ENCODE results near the gene FFAR3. TPM values are rescaled to one million over a fixed set of nuclear protein-coding genes. Genes with fewer than 3 reads are reported as not detected.

The FFAR3 gene
- total RNA-seq, 4 donors from 2014 or later, result 0.87 TPM; not detected in 3

GRCh38 chr19:35314858-35315470 lies 43.3 kb upstream of the FFAR3 start:
- Histone ChIP-seq H3K4me3 (no peak overlapping the region), H3K27ac (no peak overlapping the region), H3K36me3 (peaks cover 0 to 9% (median 0%) of the 10 kb centered on the region in 3 donors), H3K27me3 (no peaks in the 10 kb centered on the region), H3K4me1 (peaks cover 0 to 25% (median 2%) of the 10 kb centered on the region in 4 donors), H3K9me3 (no peaks in the 10 kb centered on the region)
- no peak for TF ChIP-seq CTCF (IDR thresholded peaks at IDR 0.05)
- no peak for TF ChIP-seq EP300 (IDR thresholded peaks at IDR 0.05)
- no peak for TF ChIP-seq POLR2A (IDR thresholded peaks at IDR 0.05)
- 75 to 78% methylated on average over 10 of the region's 10 CpGs for whole genome bisulfite sequencing, 2 donors
- DNase-seq (ENCODE audit: low spot score in 2 of 2), result no peak

GRCh38 chr19:35315883-35316282 lies 42.4 kb upstream of the FFAR3 start:
- Histone ChIP-seq H3K4me3 (no peak overlapping the region), H3K27ac (no peak overlapping the region), H3K9me3 (no peaks in the 10 kb centered on the region), H3K36me3 (peaks cover 0 to 9% (median 0%) of the 10 kb centered on the region in 3 donors), H3K27me3 (no peaks in the 10 kb centered on the region), H3K4me1 (peaks cover 0 to 17% (median 2%) of the 10 kb centered on the region in 4 donors)
- WGBS, 2 donors, result 71 to 74% methylated on average over 7 to 9 of the region's 9 CpGs
- no peak for TF ChIP-seq CTCF (IDR thresholded peaks at IDR 0.05)
- TF ChIP-seq EP300 (IDR thresholded peaks at IDR 0.05), result no peak
- TF ChIP-seq POLR2A (IDR thresholded peaks at IDR 0.05), result no peak
- DNase-seq (ENCODE audit: low spot score in 2 of 2), result no peak

GRCh38 chr19:35316560-35316959 lies 41.7 kb upstream of the FFAR3 start:
- Histone ChIP-seq H3K4me1 (peaks cover 0 to 17% (median 2%) of the 10 kb centered on the region in 4 donors), H3K4me3 (no peak overlapping the region), H3K27me3 (no peaks in the 10 kb centered on the region), H3K27ac (no peak overlapping the region), H3K36me3 (peaks cover 0 to 8% (median 0%) of the 10 kb centered on the region in 3 donors), H3K9me3 (no peaks in the 10 kb centered on the region)
- WGBS, 2 donors, result 82 to 88% methylated on average over 9 of the region's 9 CpGs
- DNase-seq (ENCODE audit: low spot score in 2 of 2), result no peak
- TF ChIP-seq POLR2A (IDR thresholded peaks at IDR 0.05), result no peak
- TF ChIP-seq CTCF (IDR thresholded peaks at IDR 0.05), result no peak
- TF ChIP-seq EP300 (IDR thresholded peaks at IDR 0.05), result no peak

GRCh38 chr19:35317464-35318043 lies 40.7 kb upstream of the FFAR3 start:
- H3K27me3 ChIP-seq, result no peaks in the 10 kb centered on the region
- H3K9me3 ChIP-seq, result peaks cover 0 to 4% (median 0%) of the 10 kb centered on the region in 4 donors
- WGBS, 2 donors, result 48 to 64% methylated on average over 7 of the region's 7 CpGs
- TF ChIP-seq EP300 (IDR thresholded peaks at IDR 0.05) (peak in 1 of 2 donors; percentile 36), CTCF (IDR thresholded peaks at IDR 0.05) (no peak)
- peak in 1 of 2 donors; percentile 19 for DNase-seq (ENCODE audit: low spot score in 2 of 2)
- H3K4me1 ChIP-seq, result peaks cover 0 to 9% (median 2%) of the 10 kb centered on the region in 4 donors
- no peaks in the 10 kb centered on the region for H3K36me3 ChIP-seq
- peak overlapping the region in 3 of 4 donors; percentile 26 to 49 (median 27) for H3K27ac ChIP-seq
- no peak overlapping the region for H3K4me3 ChIP-seq
